ENCODE measurements around the gene GRID2.

The GRID2 gene

GRCh38 chr4:93791570-93792195 lies 1487.9 kb downstream of the GRID2 start:
- H3K4me1 ChIP-seq (ENCODE audit: insufficient read depth, low read length), result peaks cover under 1% of the 10 kb centered on the region; the same call in 1 of the 2 replicates
- no peak overlapping the region for H3K4me3 ChIP-seq (ENCODE audit: low read length)
- H3K9ac ChIP-seq (ENCODE audit: low read depth, low read length), result no peak overlapping the region
- no peak overlapping the region for H3K27ac ChIP-seq (ENCODE audit: low read length)
- no peaks in the 10 kb centered on the region for H3K9me3 ChIP-seq (ENCODE audit: insufficient read depth, low read depth, low read length)
- H3K27me3 ChIP-seq (ENCODE audit: insufficient read depth, low read length), result no peaks in the 10 kb centered on the region
- no peaks in the 10 kb centered on the region for H3K36me3 ChIP-seq (ENCODE audit: insufficient read depth, low read depth, low read length)

GRCh38 chr4:93802045-93802444 lies 1498.3 kb downstream of the GRID2 start:
- no peak overlapping the region for H3K4me3 ChIP-seq (ENCODE audit: low read length)
- H3K9ac ChIP-seq (ENCODE audit: low read depth, low read length), result no peak overlapping the region
- H3K9me3 ChIP-seq (ENCODE audit: insufficient read depth, low read depth, low read length), result no peaks in the 10 kb centered on the region
- no peaks in the 10 kb centered on the region for H3K4me1 ChIP-seq (ENCODE audit: insufficient read depth, low read length)
- no peak overlapping the region for H3K27ac ChIP-seq (ENCODE audit: low read length)
- no peaks in the 10 kb centered on the region for H3K27me3 ChIP-seq (ENCODE audit: insufficient read depth, low read length)
- no peaks in the 10 kb centered on the region for H3K36me3 ChIP-seq (ENCODE audit: insufficient read depth, low read depth, low read length)

- Histone ChIP-seq H3K4me3 (ENCODE audit: low read length) (no peak overlapping the region), H3K9ac (ENCODE audit: low read depth, low read length) (no peak overlapping the region), H3K4me1 (ENCODE audit: insufficient read depth, low read length) (peaks cover 10% of the 10 kb centered on the region; the same call in 1 of the 2 replicates), H3K27me3 (ENCODE audit: insufficient read depth, low read length) (no peaks in the 10 kb centered on the region), H3K27ac (ENCODE audit: low read length) (no peak overlapping the region), H3K9me3 (ENCODE audit: insufficient read depth, low read depth, low read length) (no peaks in the 10 kb centered on the region), H3K36me3 (ENCODE audit: insufficient read depth, low read depth, low read length) (no peaks in the 10 kb centered on the region)
Measured at GRCh38 chr4:93809773-93810172, 1506.0 kb downstream of the GRID2 start.

DNA sequence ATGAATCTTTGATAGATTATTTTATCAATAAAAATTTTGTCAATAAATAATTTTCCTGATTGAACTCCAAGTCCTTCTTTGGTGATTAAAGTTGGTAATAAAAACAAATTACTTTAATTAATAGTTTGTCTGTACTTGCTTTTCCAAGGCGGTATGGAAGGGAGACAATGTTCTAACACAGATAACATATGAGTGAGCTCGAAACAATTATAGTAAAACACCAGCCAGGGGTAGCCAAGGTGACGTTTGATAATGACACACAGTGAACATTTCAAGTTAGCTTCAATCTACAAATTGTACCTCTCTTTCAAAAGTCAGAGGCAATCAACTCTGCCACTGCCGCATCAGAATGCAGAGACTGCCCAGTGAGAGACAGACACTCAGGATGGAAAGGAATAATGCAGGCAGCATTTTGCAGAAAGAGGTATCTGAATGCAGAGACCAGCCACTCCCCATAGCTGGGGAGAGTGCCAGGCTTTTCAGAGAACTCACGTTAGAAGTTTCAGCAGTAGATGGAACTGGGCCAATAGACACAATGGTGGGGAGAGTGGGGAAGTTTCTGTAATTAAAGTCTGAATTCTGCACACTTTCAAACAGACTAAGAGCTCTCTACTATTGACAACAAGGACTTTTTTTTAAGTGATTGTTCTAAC lies 1506.7 kb downstream of the GRID2 start:
- Histone ChIP-seq H3K36me3 (ENCODE audit: insufficient read depth, low read depth, low read length) (no peaks in the 10 kb centered on the region), H3K9ac (ENCODE audit: low read depth, low read length) (no peak overlapping the region)

GRCh38 chr4:93813092-93813491 lies 1509.3 kb downstream of the GRID2 start:
- Histone ChIP-seq H3K4me1 (ENCODE audit: insufficient read depth, low read length) (peaks cover 10% of the 10 kb centered on the region; the same call in 1 of the 2 replicates), H3K36me3 (ENCODE audit: insufficient read depth, low read depth, low read length) (no peaks in the 10 kb centered on the region), H3K27ac (ENCODE audit: low read length) (no peak overlapping the region), H3K4me3 (ENCODE audit: low read length) (no peak overlapping the region), H3K9ac (ENCODE audit: low read depth, low read length) (no peak overlapping the region), H3K9me3 (ENCODE audit: insufficient read depth, low read depth, low read length) (no peaks in the 10 kb centered on the region), H3K27me3 (ENCODE audit: insufficient read depth, low read length) (no peaks in the 10 kb centered on the region)

More for the DNA sequence above, 1506.7 kb downstream of the GRID2 start:
- Histone ChIP-seq H3K27me3 (ENCODE audit: insufficient read depth, low read length) (no peaks in the 10 kb centered on the region), H3K4me3 (ENCODE audit: low read length) (no peak overlapping the region), H3K27ac (ENCODE audit: low read length) (no peak overlapping the region), H3K9me3 (ENCODE audit: insufficient read depth, low read depth, low read length) (no peaks in the 10 kb centered on the region), H3K4me1 (ENCODE audit: insufficient read depth, low read length) (peaks cover 10% of the 10 kb centered on the region; the same call in 1 of the 2 replicates)

GRCh38 chr4:93814141-93814540 lies 1510.4 kb downstream of the GRID2 start:
- Histone ChIP-seq H3K36me3 (ENCODE audit: insufficient read depth, low read depth, low read length) (no peaks in the 10 kb centered on the region), H3K27ac (ENCODE audit: low read length) (no peak overlapping the region), H3K4me3 (ENCODE audit: low read length) (no peak overlapping the region), H3K9ac (ENCODE audit: low read depth, low read length) (no peak overlapping the region), H3K4me1 (ENCODE audit: insufficient read depth, low read length) (peaks cover 10% of the 10 kb centered on the region; the same call in 1 of the 2 replicates), H3K27me3 (ENCODE audit: insufficient read depth, low read length) (no peaks in the 10 kb centered on the region), H3K9me3 (ENCODE audit: insufficient read depth, low read depth, low read length) (no peaks in the 10 kb centered on the region)

DNA sequence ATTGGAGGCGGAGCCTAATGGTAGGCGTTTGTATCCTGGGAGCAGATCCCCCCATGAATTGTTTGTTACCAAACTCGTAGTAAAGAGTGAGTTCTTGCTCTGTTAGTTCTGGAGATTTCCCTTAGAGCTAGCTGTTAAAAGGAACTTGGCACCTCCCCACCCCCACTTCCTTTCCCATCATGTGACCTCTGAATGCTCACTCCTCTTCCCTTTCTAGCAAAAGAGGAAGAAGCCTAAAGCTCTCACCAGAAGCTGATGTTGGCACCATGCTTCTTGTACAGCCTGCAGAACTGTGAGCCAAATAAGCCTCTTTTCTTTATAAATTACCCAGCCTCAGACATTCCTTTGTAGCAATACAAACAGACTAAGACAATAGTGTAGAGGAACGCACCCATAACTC lies 1511.0 kb downstream of the GRID2 start:
- no peaks in the 10 kb centered on the region for H3K9me3 ChIP-seq (ENCODE audit: insufficient read depth, low read depth, low read length)
- H3K27ac ChIP-seq (ENCODE audit: low read length), result no peak overlapping the region
- peaks cover 10% of the 10 kb centered on the region; the same call in 1 of the 2 replicates for H3K4me1 ChIP-seq (ENCODE audit: insufficient read depth, low read length)
- no peak overlapping the region for H3K4me3 ChIP-seq (ENCODE audit: low read length)
- H3K36me3 ChIP-seq (ENCODE audit: insufficient read depth, low read depth, low read length), result no peaks in the 10 kb centered on the region
- H3K27me3 ChIP-seq (ENCODE audit: insufficient read depth, low read length), result no peaks in the 10 kb centered on the region
- H3K9ac ChIP-seq (ENCODE audit: low read depth, low read length), result no peak overlapping the region
